Measurements from ENCODE around the gene CRB3.
A peak's percentile ranks its signal among the peaks of the same experiment; 100 is the strongest.
"Not testable (repeated sequence)": the region's sequence is repeated elsewhere in the genome, so short reads cannot be mapped to it uniquely, and the experiment has no call there.

CRB3 gene

DNA sequence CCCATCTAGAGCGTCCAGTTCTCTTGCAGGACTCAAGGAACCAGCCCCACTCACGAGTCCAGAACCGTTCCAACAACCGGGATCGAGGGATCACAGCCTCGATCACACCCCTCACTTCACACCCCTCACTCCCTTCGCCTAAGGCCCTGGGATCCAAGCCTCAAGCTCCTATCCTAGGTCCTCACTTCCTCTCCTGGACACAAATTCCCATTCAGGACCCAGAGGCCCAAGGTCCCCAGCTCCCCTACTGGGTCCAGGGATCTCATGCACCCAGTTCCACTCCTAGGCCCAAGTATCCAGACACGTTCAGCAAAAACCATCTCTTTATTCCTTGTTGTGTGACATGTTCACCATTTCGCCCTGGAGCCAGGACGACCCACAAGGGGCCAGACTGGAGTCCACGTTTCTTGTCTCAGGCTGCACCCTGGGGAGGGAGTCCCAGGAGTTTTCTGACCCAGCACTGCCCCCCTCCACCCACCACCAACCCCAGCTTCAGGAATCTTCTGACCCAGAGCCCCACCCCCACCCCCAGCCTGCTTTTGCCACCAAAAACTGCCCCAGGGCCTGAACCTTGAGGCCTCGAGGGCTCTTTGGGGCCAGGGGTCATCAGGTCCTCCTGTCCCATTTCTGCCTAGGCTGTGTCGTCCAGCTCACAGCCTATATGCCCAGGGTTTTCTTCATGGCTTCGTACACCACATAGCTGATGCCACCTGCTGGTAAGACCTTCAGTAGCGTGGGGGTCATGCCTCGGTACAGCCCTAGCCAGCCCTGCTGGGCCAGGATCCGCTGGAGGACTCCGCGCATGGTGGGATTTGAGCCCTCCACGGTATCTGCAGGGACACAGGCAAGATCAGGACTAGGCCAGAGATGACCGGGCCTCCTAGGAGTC is 38.1 kb upstream of the CRB3 start:
- peak overlapping the region; percentile 92 for H3K27ac Mint-ChIP-seq
- no peaks in the 10 kb centered on the region for H3K9me3 Mint-ChIP-seq
- ATAC-seq (no peak), DNase-seq (no peak)
- no peaks in the 10 kb centered on the region for H3K27me3 Mint-ChIP-seq
- H3K36me3 Mint-ChIP-seq (ENCODE audit: low read depth) = peaks cover 19% of the 10 kb centered on the region
- peaks cover 33% of the 10 kb centered on the region for H3K4me1 Mint-ChIP-seq
- peak overlapping the region; percentile 57 for H3K4me3 Mint-ChIP-seq

DNA sequence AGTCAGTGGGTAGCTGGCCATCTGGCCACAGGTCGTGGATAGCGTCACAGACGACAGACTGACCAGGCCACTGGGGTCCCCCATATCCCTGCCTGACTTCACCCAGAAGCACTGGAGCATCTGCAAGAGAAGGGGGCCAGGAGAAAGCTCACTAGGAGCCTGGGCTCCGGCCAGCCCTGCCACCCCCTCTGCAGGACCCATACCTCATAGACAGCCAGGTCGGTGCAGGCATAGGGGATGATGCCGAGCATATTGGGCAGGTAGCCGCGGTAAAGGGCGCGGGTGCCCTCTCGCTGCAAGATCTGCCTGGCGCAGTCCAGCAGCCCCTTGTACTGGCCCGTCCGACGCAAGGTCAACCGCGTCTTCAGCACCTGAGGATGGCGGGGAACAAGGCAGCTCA is 36.9 kb upstream of the CRB3 start:
- peaks cover 30% of the 10 kb centered on the region for H3K4me1 Mint-ChIP-seq
- no peaks in the 10 kb centered on the region for H3K9me3 Mint-ChIP-seq
- peaks cover 13% of the 10 kb centered on the region for H3K36me3 Mint-ChIP-seq (ENCODE audit: low read depth)
- no peak overlapping the region for H3K4me3 Mint-ChIP-seq
- peaks cover 3% of the 10 kb centered on the region for H3K27me3 Mint-ChIP-seq
- no peak overlapping the region for H3K27ac Mint-ChIP-seq
- ATAC-seq (no peak), DNase-seq (no peak)

DNA sequence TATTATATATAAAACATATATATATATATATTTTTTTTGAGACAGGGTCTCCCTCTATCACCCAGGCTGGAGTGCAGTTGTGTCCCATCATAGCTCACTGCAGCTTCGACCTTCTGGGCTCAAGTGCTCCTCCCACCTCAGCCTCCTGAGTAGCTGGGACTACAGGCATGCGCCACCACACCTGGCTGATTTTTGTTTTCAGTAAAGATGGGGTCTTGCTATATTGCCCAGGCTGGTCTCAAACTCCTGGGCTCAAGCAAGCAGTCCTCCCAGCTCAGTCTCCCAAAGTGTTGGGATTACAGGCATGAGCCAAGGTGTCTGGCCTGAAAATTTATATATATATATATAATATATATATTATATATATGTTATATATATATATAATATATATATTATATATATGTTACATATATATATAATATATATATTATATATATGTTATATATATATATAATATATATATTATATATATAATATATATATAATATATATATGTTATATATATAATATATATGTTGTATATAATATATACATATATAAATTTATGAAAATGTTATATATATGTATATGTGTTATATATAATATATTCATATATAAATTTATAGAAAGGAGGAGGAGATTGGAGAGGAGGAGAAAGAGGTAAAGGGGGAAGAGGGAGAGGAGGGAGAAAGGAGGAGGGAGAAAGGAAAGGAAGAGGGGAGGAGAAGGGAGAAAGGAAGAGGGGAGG is 35.2 kb upstream of the CRB3 start:
- H3K4me3 Mint-ChIP-seq; H3K9me3 Mint-ChIP-seq; ATAC-seq; H3K27me3 Mint-ChIP-seq; DNase-seq; H3K36me3 Mint-ChIP-seq (ENCODE audit: low read depth); H3K27ac Mint-ChIP-seq: not testable (repeated sequence)
- H3K4me1 Mint-ChIP-seq = peaks cover 13% of the 10 kb centered on the region

- no peaks in the 10 kb centered on the region for H3K9me3 Mint-ChIP-seq
- ATAC-seq = no peak
- H3K4me1 Mint-ChIP-seq = peaks cover 13% of the 10 kb centered on the region
- peak overlapping the region; percentile 75 for H3K4me3 Mint-ChIP-seq
- no peak overlapping the region for H3K27ac Mint-ChIP-seq
- no peaks in the 10 kb centered on the region for H3K36me3 Mint-ChIP-seq (ENCODE audit: low read depth)
- peaks cover 3% of the 10 kb centered on the region for H3K27me3 Mint-ChIP-seq
- no peak for DNase-seq
These were observed 34.5 kb upstream of the CRB3 start for GRCh38 chr19:6429419-6430221.

GRCh38 chr19:6431891-6432290 is 32.2 kb upstream of the CRB3 start:
- H3K9me3 Mint-ChIP-seq = no peaks in the 10 kb centered on the region
- DNase-seq (no peak), ATAC-seq (no peak)
- H3K27me3 Mint-ChIP-seq = peaks cover 3% of the 10 kb centered on the region
- H3K27ac Mint-ChIP-seq = no peak overlapping the region
- peaks cover 4% of the 10 kb centered on the region for H3K4me1 Mint-ChIP-seq
- H3K36me3 Mint-ChIP-seq (ENCODE audit: low read depth) = no peaks in the 10 kb centered on the region
- no peak overlapping the region for H3K4me3 Mint-ChIP-seq

DNA sequence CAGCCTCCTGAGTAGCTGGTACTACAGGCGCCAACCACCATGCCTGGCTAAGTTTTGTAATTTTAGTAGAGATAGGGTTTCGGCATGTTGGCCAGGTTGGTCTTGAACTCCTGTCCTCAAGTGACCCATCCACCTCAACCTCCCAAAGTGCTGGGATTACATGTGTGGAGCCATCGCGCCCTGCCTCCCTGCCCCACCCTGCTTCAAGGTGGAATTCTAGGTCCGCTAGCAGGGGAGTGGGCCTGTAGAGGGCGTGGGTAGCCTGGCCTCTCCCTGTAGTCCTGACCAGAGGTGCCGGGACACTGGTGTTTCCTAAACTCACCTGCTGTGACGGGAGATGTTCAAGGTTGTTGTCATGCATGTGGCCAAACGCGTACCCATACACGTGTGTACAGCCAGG is 30.9 kb upstream of the CRB3 start:
- Mint-ChIP-seq H3K4me3 (no peak overlapping the region), H3K4me1 (peaks cover 4% of the 10 kb centered on the region), H3K27me3 (peaks cover 3% of the 10 kb centered on the region), H3K9me3 (no peaks in the 10 kb centered on the region), H3K27ac (no peak overlapping the region), H3K36me3 (ENCODE audit: low read depth) (no peaks in the 10 kb centered on the region)
- DNase-seq (no peak), ATAC-seq (no peak)

DNA sequence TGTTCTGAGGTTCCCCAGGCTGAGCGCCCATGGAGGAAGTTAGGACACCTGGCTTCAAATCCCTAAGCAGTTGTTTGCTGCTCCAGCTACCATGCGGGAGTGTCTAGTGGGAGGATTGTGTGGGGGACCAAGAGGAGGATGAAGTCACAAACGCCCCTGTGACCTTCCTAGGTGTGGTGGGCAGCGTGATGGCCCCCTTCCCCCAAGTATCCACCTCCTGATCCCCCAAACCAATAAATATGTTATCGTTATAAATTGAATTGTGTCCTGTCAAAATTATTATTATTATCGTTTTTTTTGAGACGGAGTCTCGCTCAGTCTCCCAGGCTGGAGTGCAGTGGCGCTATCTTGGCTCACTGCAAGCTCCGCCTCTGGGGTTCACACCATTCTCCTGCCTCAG is 30.4 kb upstream of the CRB3 start, which contains the start of gene SLC25A41:
SLC25A41 (minus strand) TSS at position 101 of the 400 bp plus-strand sequence; CDS start at position 31, 70 bp downstream.
- H3K27me3 Mint-ChIP-seq = peaks cover 3% of the 10 kb centered on the region
- H3K4me1 Mint-ChIP-seq = peaks cover 4% of the 10 kb centered on the region
- no peaks in the 10 kb centered on the region for H3K9me3 Mint-ChIP-seq
- DNase-seq (no peak), ATAC-seq (no peak)
- H3K4me3 Mint-ChIP-seq = no peak within 1 kb of the TSS
- H3K36me3 Mint-ChIP-seq (ENCODE audit: low read depth) = no peaks in the 10 kb centered on the region
- H3K27ac Mint-ChIP-seq = no peak within 1 kb of the TSS

GRCh38 chr19:6439743-6440142 is 24.3 kb upstream of the CRB3 start:
- no peaks in the 10 kb centered on the region for H3K9me3 Mint-ChIP-seq
- no peak for DNase-seq
- no peaks in the 10 kb centered on the region for H3K27me3 Mint-ChIP-seq
- H3K27ac Mint-ChIP-seq = no peak overlapping the region
- H3K4me1 Mint-ChIP-seq = no peaks in the 10 kb centered on the region
- ATAC-seq = no peak
- H3K36me3 Mint-ChIP-seq (ENCODE audit: low read depth) = no peaks in the 10 kb centered on the region
- H3K4me3 Mint-ChIP-seq = no peak overlapping the region

DNA sequence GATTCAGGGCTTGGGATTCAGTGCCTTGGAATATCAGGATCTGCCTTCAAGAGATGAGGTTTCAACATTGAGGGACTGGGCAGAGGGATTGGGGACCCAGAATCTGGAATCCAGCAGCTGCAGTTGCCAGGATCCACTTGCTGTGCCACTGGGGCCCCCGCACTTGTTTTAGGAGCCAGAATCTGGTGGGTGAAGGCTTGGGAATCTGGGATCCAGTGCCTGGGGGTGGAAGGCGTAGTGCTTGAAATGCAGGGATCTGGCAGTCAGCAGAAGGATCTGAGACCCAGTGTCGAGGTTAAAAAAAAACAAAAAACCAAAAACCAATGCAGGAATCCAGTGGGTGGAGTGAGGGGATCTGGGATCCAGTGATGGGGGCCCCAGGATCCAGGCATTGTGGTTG is 23.2 kb upstream of the CRB3 start:
- DNase-seq = no peak
- no peak overlapping the region for H3K27ac Mint-ChIP-seq

GRCh38 chr19:6442087-6442688 is 21.9 kb upstream of the CRB3 start:
- peaks cover 3% of the 10 kb centered on the region for H3K36me3 Mint-ChIP-seq (ENCODE audit: low read depth)
- H3K9me3 Mint-ChIP-seq = no peaks in the 10 kb centered on the region
- no peak overlapping the region for H3K4me3 Mint-ChIP-seq
- ATAC-seq = no peak
- H3K27ac Mint-ChIP-seq = no peak overlapping the region
- no peak for DNase-seq
- H3K27me3 Mint-ChIP-seq = no peaks in the 10 kb centered on the region
- no peaks in the 10 kb centered on the region for H3K4me1 Mint-ChIP-seq

More for the DNA sequence above, 23.2 kb upstream of the CRB3 start:
- no peak for ATAC-seq
- Mint-ChIP-seq H3K4me3 (no peak overlapping the region), H3K27me3 (no peaks in the 10 kb centered on the region), H3K9me3 (no peaks in the 10 kb centered on the region), H3K36me3 (ENCODE audit: low read depth) (peaks cover 2% of the 10 kb centered on the region), H3K4me1 (no peaks in the 10 kb centered on the region)

- Mint-ChIP-seq H3K36me3 (ENCODE audit: low read depth) (peaks cover 3% of the 10 kb centered on the region), H3K4me3 (no peak overlapping the region), H3K27me3 (no peaks in the 10 kb centered on the region), H3K4me1 (no peaks in the 10 kb centered on the region), H3K27ac (no peak overlapping the region), H3K9me3 (no peaks in the 10 kb centered on the region)
- no peak for DNase-seq
- no peak for ATAC-seq
These were observed 20.1 kb upstream of the CRB3 start for GRCh38 chr19:6443986-6444385.

DNA sequence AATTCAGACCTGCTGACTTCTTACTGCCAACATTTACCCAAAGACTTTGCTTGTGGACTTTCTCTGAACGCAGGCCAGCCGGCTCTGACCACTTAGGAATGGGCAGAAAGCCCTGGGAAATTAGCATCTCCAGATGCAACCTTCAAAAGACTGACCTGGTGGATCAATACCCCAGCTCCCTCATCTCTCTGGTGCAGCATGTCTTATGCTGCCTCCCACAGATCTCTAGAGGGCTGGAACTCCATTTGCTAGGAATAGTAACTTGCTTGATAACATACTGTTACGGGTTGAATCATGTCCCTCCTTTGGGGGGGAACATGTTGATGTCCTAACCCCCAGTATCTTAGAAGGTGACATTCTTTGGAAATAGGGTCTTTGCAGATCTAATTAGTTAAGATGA is 17.6 kb upstream of the CRB3 start:
- Mint-ChIP-seq H3K4me1 (no peaks in the 10 kb centered on the region), H3K36me3 (ENCODE audit: low read depth) (peaks cover 3% of the 10 kb centered on the region), H3K27me3 (no peaks in the 10 kb centered on the region), H3K27ac (no peak overlapping the region), H3K9me3 (no peaks in the 10 kb centered on the region), H3K4me3 (no peak overlapping the region)
- ATAC-seq (no peak), DNase-seq (no peak)

- DNase-seq (no peak), ATAC-seq (no peak)
- Mint-ChIP-seq H3K9me3 (no peaks in the 10 kb centered on the region), H3K27me3 (no peaks in the 10 kb centered on the region), H3K36me3 (ENCODE audit: low read depth) (peaks cover 3% of the 10 kb centered on the region), H3K27ac (no peak overlapping the region), H3K4me1 (no peaks in the 10 kb centered on the region), H3K4me3 (no peak overlapping the region)
These were observed 16.0 kb upstream of the CRB3 start for GRCh38 chr19:6448045-6448444.

GRCh38 chr19:6450166-6450565 is 13.9 kb upstream of the CRB3 start:
- Mint-ChIP-seq H3K36me3 (ENCODE audit: low read depth) (peaks cover 15% of the 10 kb centered on the region), H3K9me3 (peaks cover 10% of the 10 kb centered on the region), H3K27ac (no peak overlapping the region), H3K4me1 (no peaks in the 10 kb centered on the region), H3K4me3 (no peak overlapping the region), H3K27me3 (no peaks in the 10 kb centered on the region)
- no peak for ATAC-seq
- DNase-seq = no peak

Data from activated naive CD8-positive, alpha-beta T cell treated with anti-CD3 and anti-CD28 coated beads, Interleukin-2, amount 50 U/mL, for 24 hours (primary cell).